Measurements from ENCODE around the gene ARHGEF10L. TPM values are rescaled to one million over a fixed set of nuclear protein-coding genes. Genes with fewer than 3 reads are reported as not detected.
A peak's percentile ranks its signal among the peaks of the same experiment; 100 is the strongest.

ARHGEF10L gene
- total RNA-seq, 1 donor from 2014 or later: 55.6 TPM

- no peak for DNase-seq
- intact Hi-C loops (cut with DNase I): no loop called here
- ATAC-seq (ENCODE audit: poor library complexity): no peak
These were observed 25.2 kb downstream of the ARHGEF10L start for GRCh38 chr1:17564458-17565393.

- no peak for ATAC-seq (ENCODE audit: poor library complexity)
- DNase-seq: no peak
- intact Hi-C loops (cut with DNase I): no loop called here
These were observed 26.2 kb downstream of the ARHGEF10L start for GRCh38 chr1:17565461-17566252.

GRCh38 chr1:17566417-17566816, 26.9 kb downstream of the ARHGEF10L start:
- intact Hi-C loops (cut with DNase I): no loop called here
- DNase-seq: no peak

GRCh38 chr1:17566892-17567291, 27.4 kb downstream of the ARHGEF10L start:
- DNase-seq: no peak
- no peak for ATAC-seq (ENCODE audit: poor library complexity)
- intact Hi-C loops (cut with DNase I): no loop called here

More at GRCh38 chr1:17566417-17566816, 26.9 kb downstream of the ARHGEF10L start:
- no peak for ATAC-seq (ENCODE audit: poor library complexity)

GRCh38 chr1:17567582-17567981, 28.1 kb downstream of the ARHGEF10L start:
- intact Hi-C loops (cut with DNase I): no loop called here
- no peak for ATAC-seq (ENCODE audit: poor library complexity)
- no peak for DNase-seq

- intact Hi-C loops (cut with DNase I): no loop called here
- no peak for ATAC-seq (ENCODE audit: poor library complexity)
- no peak for DNase-seq
These were observed 28.8 kb downstream of the ARHGEF10L start for GRCh38 chr1:17568014-17568900.

- peak; percentile 86 for DNase-seq
- ATAC-seq (ENCODE audit: poor library complexity): peak; percentile 82
- intact Hi-C loops (cut with DNase I): no loop called here
These were observed 30.0 kb downstream of the ARHGEF10L start for GRCh38 chr1:17569200-17570139.

GRCh38 chr1:17570228-17570627, 30.7 kb downstream of the ARHGEF10L start:
- DNase-seq (no peak), ATAC-seq (ENCODE audit: poor library complexity) (no peak)
- intact Hi-C loops (cut with DNase I): no loop called here

- intact Hi-C loops (cut with DNase I): no loop called here
- ATAC-seq (ENCODE audit: poor library complexity) (no peak), DNase-seq (no peak)
These were observed 32.9 kb downstream of the ARHGEF10L start for GRCh38 chr1:17572264-17572985.

GRCh38 chr1:17573518-17574041, 34.1 kb downstream of the ARHGEF10L start:
- intact Hi-C loops (cut with DNase I): no loop called here
- DNase-seq: no peak
- no peak for ATAC-seq (ENCODE audit: poor library complexity)

GRCh38 chr1:17574516-17574915, 35.0 kb downstream of the ARHGEF10L start:
- no peak for DNase-seq
- intact Hi-C loops (cut with DNase I): no loop called here

GRCh38 chr1:17575797-17576518, 36.5 kb downstream of the ARHGEF10L start:
- ATAC-seq (ENCODE audit: poor library complexity) (no peak), DNase-seq (no peak)

More at GRCh38 chr1:17574516-17574915, 35.0 kb downstream of the ARHGEF10L start:
- no peak for ATAC-seq (ENCODE audit: poor library complexity)

GRCh38 chr1:17576519-17576853, 37.0 kb downstream of the ARHGEF10L start:
- intact Hi-C loops (cut with DNase I): no loop called here
- ATAC-seq (ENCODE audit: poor library complexity) (no peak), DNase-seq (no peak)

More at GRCh38 chr1:17575797-17576518, 36.5 kb downstream of the ARHGEF10L start:
- intact Hi-C loops (cut with DNase I): no loop called here

- DNase-seq: no peak
- no peak for ATAC-seq (ENCODE audit: poor library complexity)
- intact Hi-C loops (cut with DNase I): no loop called here
These were observed 38.4 kb downstream of the ARHGEF10L start for GRCh38 chr1:17577907-17578297.

- DNase-seq: no peak
- no peak for ATAC-seq (ENCODE audit: poor library complexity)
- intact Hi-C loops (cut with DNase I): no loop called here
These were observed 40.7 kb downstream of the ARHGEF10L start for GRCh38 chr1:17579951-17580939.
